Body of pancreas (tissue), 4 donors: ENCODE results near the gene MYO1G. TPM values are rescaled to one million over a fixed set of nuclear protein-coding genes. Genes with fewer than 3 reads are reported as not detected.

Source experiments
- ATAC-seq: fragments of 150-250 bp; one replicate; pipeline ENCODE4 v1.9.1; 2016
- DNase-seq, 4 donors: peaks; one replicate each; pipeline ENCODE4 v3.0.0-alpha.2; 2019
- H3K27ac ChIP-seq, 4 donors: fragments of 200-600 bp; sonication (generic); 1 replicate in 3 of 4; 2 replicates in 1 of 4; pipeline versions ENCODE4 v1.5.1 to v1.6.1; 2016 to 2019; ENCODE audit warnings: mild to moderate bottlenecking in 1 of 4, mixed read lengths in 1 of 4, moderate library complexity in 1 of 4
- H3K27me3 ChIP-seq, 2 donors: fragments of 200-600 bp; sonication (generic); one replicate each; pipeline ENCODE4 v1.6.0; 2016; ENCODE audit warnings: mild to moderate bottlenecking in 1 of 2
- H3K36me3 ChIP-seq, 2 donors: fragments of 200-600 bp; sonication (generic); replicated peaks in 1 of 2; 2 replicates each; pipeline ENCODE4 v1.5.1; 2016; ENCODE audit warnings: low read depth in 2 of 2; ENCODE audit not compliant: insufficient read depth in 1 of 2
- H3K4me1 ChIP-seq: fragments of 200-600 bp; sonication (generic); one replicate; pipeline ENCODE4 v1.6.0; 2016
- H3K4me3 ChIP-seq, 2 donors: fragments of 200-600 bp; sonication (generic); 1 replicate in 1 of 2; 2 replicates in 1 of 2; pipeline ENCODE4 v1.5.1; 2016 to 2019
- H3K9me3 ChIP-seq, 3 donors: fragments of 200-600 bp; sonication (generic); 1 replicate in 2 of 3; 2 replicates in 1 of 3; pipeline ENCODE4 v1.5.1; 2016
- CTCF ChIP-seq, 7 experiments: fragments of 450-650 bp in 4 of 7; fragments of 200-600 bp in 3 of 7; sonication (generic) in 3 of 7; IDR thresholded peaks; one replicate each; pipeline ENCODE4 v1.5.1; 2016 to 2019; ENCODE audit warnings: antibody characterized with exemption in 7 of 7
- POLR2A ChIP-seq, 3 donors: fragments of 450-650 bp; IDR thresholded peaks; one replicate each; pipeline ENCODE4 v1.6.1; 2016; ENCODE audit warnings: antibody characterized with exemption in 3 of 3, mild to moderate bottlenecking in 2 of 3
- WGBS, 2 donors: methylation state at CpG; one replicate each; pipeline ENCODE4 v1.1.5; 2017; 5-methylcytosine and 5-hydroxymethylcytosine counted together
- intact Hi-C: fragments of 100-400 bp; cut with DNase I; formaldehyde crosslinking; loops from one replicate; pipeline ENCODE4 v1.15.1; 2023
- total RNA-seq, 2 donors: library from RNA; depleted of rRNA; stranded (reverse); fragments of >200 nt; gene quantifications; one replicate each; pipeline ENCODE4 v1.1.0, GENCODE V29; 2016

The MYO1G gene
- total RNA-seq, 2 donors from 2014 or later = 2.3 to 3.3 TPM

DNA sequence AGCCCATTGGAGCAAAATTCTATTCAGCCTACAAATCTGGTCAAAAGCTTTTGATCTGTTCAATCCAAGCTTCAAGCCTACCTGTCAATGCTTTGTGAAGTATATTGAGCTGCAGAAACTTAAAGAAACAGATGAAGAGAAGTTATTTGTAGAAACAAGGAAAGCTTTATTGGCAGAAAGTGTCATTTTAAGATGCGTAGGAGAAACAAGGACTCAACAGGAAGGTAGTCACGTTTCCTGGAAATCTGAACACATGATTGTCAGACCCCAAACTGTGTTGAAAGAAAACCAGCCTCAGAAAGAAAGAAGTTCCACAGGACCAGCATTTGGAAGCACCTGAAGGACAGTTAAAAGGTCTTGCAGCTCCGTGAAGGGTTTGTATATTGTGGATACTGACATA lies 58.7 kb downstream of the MYO1G start:
- no peaks in the 10 kb centered on the region for H3K36me3 ChIP-seq
- peaks cover 5% of the 10 kb centered on the region for H3K4me1 ChIP-seq
- no peaks in the 10 kb centered on the region for H3K27me3 ChIP-seq
- no peak overlapping the region for H3K4me3 ChIP-seq
- no peak for TF ChIP-seq POLR2A (IDR thresholded peaks at IDR 0.05)
- no peak for TF ChIP-seq CTCF (IDR thresholded peaks at IDR 0.05)
- no peak overlapping the region for H3K27ac ChIP-seq
- 56 to 59% methylated on average over 3 of the region's 3 CpGs for WGBS, 2 donors
- ATAC-seq (no peak), DNase-seq (no peak)
- H3K9me3 ChIP-seq = no peaks in the 10 kb centered on the region
- intact Hi-C loops = loop anchor here (5.0 kb wide), 2 partner anchors 63 to 328 kb away; no protein-coding TSS in a partner anchor

DNA sequence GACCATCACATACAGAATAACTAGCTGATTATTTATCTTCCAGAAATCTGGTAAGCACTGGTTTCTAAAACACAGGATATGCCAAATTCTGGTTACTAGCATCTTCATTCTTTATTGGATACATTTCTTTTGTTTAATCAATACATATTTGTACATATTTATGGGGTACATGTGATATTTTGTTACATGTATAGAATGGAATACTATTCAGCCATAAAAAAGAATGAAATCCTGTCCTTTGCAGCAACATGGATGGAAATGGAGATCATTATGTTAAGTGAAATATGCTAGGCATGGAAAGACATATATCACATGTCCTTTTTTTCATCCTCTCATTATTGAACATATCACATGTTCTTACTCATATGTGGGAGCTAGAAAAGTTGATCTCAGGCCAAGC lies 60.8 kb downstream of the MYO1G start:
- Histone ChIP-seq H3K4me3 (no peak overlapping the region), H3K36me3 (no peaks in the 10 kb centered on the region), H3K27ac (no peak overlapping the region), H3K4me1 (peaks cover 8% of the 10 kb centered on the region), H3K27me3 (no peaks in the 10 kb centered on the region), H3K9me3 (no peaks in the 10 kb centered on the region)
- TF ChIP-seq POLR2A (IDR thresholded peaks at IDR 0.05) (no peak), CTCF (IDR thresholded peaks at IDR 0.05) (no peak)
- ATAC-seq (no peak), DNase-seq (no peak)
- intact Hi-C loops = no loop called here

DNA sequence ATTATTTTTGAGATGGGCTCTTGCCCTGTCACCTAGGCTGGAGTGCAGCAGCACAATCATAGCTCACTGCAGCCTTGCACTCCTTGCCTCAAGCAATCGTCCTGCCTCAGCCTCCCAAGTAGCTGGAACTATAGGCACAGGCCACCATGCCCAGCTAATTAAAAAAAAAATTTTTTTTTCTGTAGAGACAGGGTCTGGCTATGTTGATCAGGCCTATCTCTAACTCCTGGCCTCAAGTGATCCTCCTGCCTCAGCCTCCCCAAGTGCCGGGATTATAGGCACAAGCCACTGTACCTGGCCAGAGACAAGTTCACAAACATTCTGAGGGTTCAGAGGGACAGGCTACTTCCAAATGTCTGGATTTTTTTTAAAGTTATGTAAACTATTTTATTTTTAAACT lies 61.4 kb downstream of the MYO1G start:
- DNase-seq = no peak
- intact Hi-C loops = no loop called here
- H3K4me1 ChIP-seq = peaks cover 13% of the 10 kb centered on the region

GRCh38 chr7:44914992-44915607 lies 63.7 kb downstream of the MYO1G start:
- Histone ChIP-seq H3K4me1 (peaks cover 10% of the 10 kb centered on the region), H3K4me3 (no peak overlapping the region), H3K27ac (no peak overlapping the region), H3K27me3 (no peaks in the 10 kb centered on the region), H3K9me3 (no peaks in the 10 kb centered on the region), H3K36me3 (no peaks in the 10 kb centered on the region)
- ATAC-seq (no peak), DNase-seq (peak in 1 of 4 donors; percentile 13)
- no peak for TF ChIP-seq CTCF (IDR thresholded peaks at IDR 0.05)
- TF ChIP-seq POLR2A (IDR thresholded peaks at IDR 0.05) = no peak
- intact Hi-C loops = no loop called here
- WGBS, 2 donors = 74% methylated on average over 10 of the region's 10 CpGs

More for the DNA sequence above, 61.4 kb downstream of the MYO1G start:
- H3K4me3 ChIP-seq = no peak overlapping the region
- 96% methylated on average over 2 of the region's 2 CpGs for WGBS, 2 donors
- TF ChIP-seq CTCF (IDR thresholded peaks at IDR 0.05) = no peak
- TF ChIP-seq POLR2A (IDR thresholded peaks at IDR 0.05) = no peak
- H3K36me3 ChIP-seq = no peaks in the 10 kb centered on the region
- H3K27me3 ChIP-seq = no peaks in the 10 kb centered on the region
- no peak overlapping the region for H3K27ac ChIP-seq
- no peaks in the 10 kb centered on the region for H3K9me3 ChIP-seq
- ATAC-seq = no peak

DNA sequence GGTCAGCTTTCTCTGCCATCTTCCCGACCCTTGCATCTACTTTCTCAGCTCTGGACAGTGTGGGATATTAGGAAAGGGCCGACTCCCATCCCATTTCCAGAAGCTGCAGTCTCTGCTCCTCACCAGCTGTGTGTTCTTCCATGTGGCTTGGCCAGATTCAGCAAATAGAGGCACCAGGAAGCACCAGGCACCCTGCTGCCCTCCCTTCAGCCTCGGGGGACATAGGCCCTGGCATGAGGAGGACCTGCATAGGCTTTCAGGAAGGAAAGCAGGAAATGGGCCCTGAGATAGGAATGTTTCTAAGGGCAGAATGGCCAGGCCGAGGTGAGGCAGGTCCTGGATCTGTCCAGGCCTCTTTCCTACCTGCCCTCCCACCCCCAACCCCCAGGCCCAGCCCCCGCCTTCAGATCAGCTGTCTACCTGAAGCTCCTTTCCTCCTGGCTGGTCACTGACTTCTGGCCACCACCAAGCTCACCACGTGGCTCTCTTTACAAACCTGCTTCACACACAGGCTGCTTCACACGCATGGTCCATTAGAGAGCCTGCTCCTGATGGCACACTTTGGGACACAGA lies 66.0 kb downstream of the MYO1G start:
- no peaks in the 10 kb centered on the region for H3K36me3 ChIP-seq
- intact Hi-C loops = no loop called here
- H3K9me3 ChIP-seq = no peaks in the 10 kb centered on the region
- DNase-seq (peak; percentile 48 to 83 (median 72)), ATAC-seq (peak; percentile 84)
- TF ChIP-seq POLR2A (IDR thresholded peaks at IDR 0.05) = no peak
- no peak for TF ChIP-seq CTCF (IDR thresholded peaks at IDR 0.05)
- WGBS, 2 donors = 32 to 38% methylated on average over 5 to 7 of the region's 7 CpGs
- peaks cover 10% of the 10 kb centered on the region for H3K4me1 ChIP-seq
- no peak overlapping the region for H3K4me3 ChIP-seq
- peak overlapping the region; percentile 33 to 77 (median 54) for H3K27ac ChIP-seq
- no peaks in the 10 kb centered on the region for H3K27me3 ChIP-seq
